GM12878 (cell line): ENCODE data around the gene CDKN3. TPM values are rescaled to one million over a fixed set of nuclear protein-coding genes. Genes with fewer than 3 reads are reported as not detected.
"Not testable (repeated sequence)": the region's sequence is repeated elsewhere in the genome, so short reads cannot be mapped to it uniquely, and the experiment has no call there.

ENCODE experiments used
- ATAC-seq: fragments of 200-7000 bp; cut with Tn5 transposase; 3 replicates; pipeline ENCODE4 v1.9.1; 2020; ENCODE audit warnings: mild to moderate bottlenecking, moderate library complexity
- BruUV-seq: library from RNA; stranded (reverse); fragments of 400-500 nt; replicated peaks from 2 replicates; lab custom pipeline; 2021; lab: Mats Ljungman, UMichigan
- CTCF ChIA-PET: fragments of 300-600 bp; sonication (Branson Sonifier 250); formaldehyde crosslinking; extraction: SDS; loops from one replicate; lab custom pipeline; 2021; ENCODE audit warnings: inconsistent platforms; lab: Yijun Ruan, JAX
- POLR2A ChIA-PET: fragments of 350-600 bp; formaldehyde crosslinking; extraction: SDS; loops from one replicate; lab custom pipeline; 2021; ENCODE audit warnings: inconsistent platforms; lab: Charles Lee
- RAD21 ChIA-PET: fragments of 300-600 bp; sonication (Branson Sonifier 250); formaldehyde crosslinking; loops from one replicate; lab custom pipeline; 2023; ENCODE audit warnings: antibody characterized with exemption; ENCODE audit not compliant: unreplicated experiment; lab: Charles Lee
- SMC1A ChIA-PET: fragments of 300-600 bp; sonication (Branson Sonifier 250); formaldehyde crosslinking; loops from one replicate; lab custom pipeline; 2023; ENCODE audit not compliant: unreplicated experiment, uncharacterized antibody; lab: Charles Lee
- DNase-seq: peaks from one replicate; pipeline ENCODE4 v3.0.0-alpha.2; 2011; ENCODE audit warnings: low read depth, low spot score
- FAIRE-seq: peaks from 3 replicates; lab custom pipeline; 2011; peaks lifted over from hg19 to GRCh38; lab: Jason Lieb, UNC
- H2AFZ ChIP-seq: 2 replicates; pipeline ENCODE4 v1.6.0; 2011; ENCODE audit warnings: low read depth, low read length, control low read depth; ENCODE audit not compliant: control insufficient read depth
- H3K27ac ChIP-seq: 2 replicates; pipeline ENCODE4 v1.5.1; 2011; ENCODE audit warnings: control low read depth; ENCODE audit not compliant: control insufficient read depth, insufficient read depth
- H3K27me3 ChIP-seq, 2 experiments: replicated peaks in 1 of 2; 2 replicates each; pipeline versions ENCODE4 v1.6.0 to v1.6.1; 2011; ENCODE audit warnings: low read length in 1 of 2; ENCODE audit not compliant: control insufficient read depth in 2 of 2, insufficient read depth in 2 of 2
- H3K36me3 ChIP-seq, 2 experiments: 2 replicates each; pipeline ENCODE4 v1.5.1; 2011; ENCODE audit warnings: low read length in 1 of 2; ENCODE audit not compliant: control insufficient read depth in 2 of 2, insufficient read depth in 2 of 2
- H3K4me1 ChIP-seq: 2 replicates; pipeline ENCODE4 v1.6.1; 2011; ENCODE audit warnings: mild to moderate bottlenecking, low read length, moderate library complexity, mixed read lengths; ENCODE audit not compliant: control insufficient read depth, insufficient read depth
- H3K4me2 ChIP-seq: 2 replicates; pipeline ENCODE4 v1.6.0; 2011; ENCODE audit warnings: control low read depth; ENCODE audit not compliant: control insufficient read depth, insufficient read depth
- H3K4me3 ChIP-seq: fragments of 200-600 bp; sonication (generic); 2 replicates; pipeline ENCODE4 v1.5.1; 2016
- H3K79me2 ChIP-seq: 2 replicates; pipeline ENCODE4 v1.6.0; 2011; ENCODE audit warnings: low read length; ENCODE audit not compliant: control insufficient read depth, insufficient read depth
- H3K9ac ChIP-seq: 2 replicates; pipeline ENCODE4 v1.8.0; 2011; ENCODE audit warnings: low read length, control low read depth, mixed read lengths; ENCODE audit not compliant: control insufficient read depth, insufficient read depth
- H3K9me3 ChIP-seq: replicated peaks from 3 replicates; pipeline ENCODE4 v1.5.1; 2011; ENCODE audit warnings: mild to moderate bottlenecking, low read length; ENCODE audit not compliant: control insufficient read depth, insufficient read depth
- H4K20me1 ChIP-seq: 2 replicates; pipeline ENCODE4 v1.6.0; 2011; ENCODE audit not compliant: control insufficient read depth, insufficient read depth
- ASH2L ChIP-seq: fragments of 300-600, 200-600 bp; sonication (generic); IDR thresholded peaks from 2 replicates; pipeline ENCODE4 v1.6.1; 2017; ENCODE audit warnings: low read depth, mild to moderate bottlenecking, borderline replicate concordance
- ESRRA ChIP-seq: IDR thresholded peaks from 2 replicates; pipeline ENCODE4 v1.6.1; 2012; ENCODE audit warnings: mild to moderate bottlenecking, low read length, improper control_type of control experiment
- ETV6 ChIP-seq, 2 experiments: fragments of 450-650 bp in 1 of 2; IDR thresholded peaks in 1 of 2; conservative IDR thresholded peaks in 1 of 2; 2 replicates each; pipeline ENCODE4 v1.6.1; 2014; ENCODE audit warnings: antibody characterized with exemption in 1 of 2, borderline replicate concordance in 1 of 2, low read depth in 1 of 2, mild to moderate bottlenecking in 1 of 2, moderate library complexity in 1 of 2
- EZH2 ChIP-seq: IDR thresholded peaks from 2 replicates; pipeline ENCODE4 v1.6.1; 2012; ENCODE audit warnings: low read depth, mild to moderate bottlenecking, control low read depth, inconsistent platforms, low read length, borderline replicate concordance; ENCODE audit not compliant: control insufficient read depth
- FOXM1 ChIP-seq: IDR thresholded peaks from 2 replicates; pipeline ENCODE4 v1.6.1; 2012; ENCODE audit warnings: low read depth, mild to moderate bottlenecking, inconsistent platforms, low read length, moderate library complexity
- GATAD2B ChIP-seq: fragments of 450-650 bp; conservative IDR thresholded peaks from 2 replicates; pipeline ENCODE4 v1.6.1; 2017; ENCODE audit warnings: low read depth, mild to moderate bottlenecking, moderate library complexity
- IKZF2 ChIP-seq, 2 experiments: fragments of 450-650 bp; IDR thresholded peaks; 2 replicates each; pipeline ENCODE4 v1.6.1; 2017; ENCODE audit warnings: mild to moderate bottlenecking in 2 of 2, moderate library complexity in 2 of 2
- LARP7 ChIP-seq: fragments of 450-650 bp; IDR thresholded peaks from 2 replicates; pipeline ENCODE4 v1.6.1; 2017; ENCODE audit warnings: mild to moderate bottlenecking
- PAX8 ChIP-seq: fragments of 450-650 bp; IDR thresholded peaks from 2 replicates; pipeline ENCODE4 v1.6.1; 2017; ENCODE audit warnings: mild to moderate bottlenecking, moderate library complexity
- POLR2AphosphoS2 ChIP-seq: IDR thresholded peaks from 2 replicates; pipeline ENCODE4 v1.6.1; 2011; ENCODE audit warnings: low read depth, mild to moderate bottlenecking, low read length, improper control_type of control experiment, moderate library complexity
- TARDBP ChIP-seq: IDR thresholded peaks from 2 replicates; pipeline ENCODE4 v1.6.1; 2016; ENCODE audit warnings: borderline replicate concordance
- TCF12 ChIP-seq: IDR thresholded peaks from 2 replicates; pipeline ENCODE4 v1.6.1; 2011; ENCODE audit warnings: low read depth, mild to moderate bottlenecking, low read length
- YY1 ChIP-seq: IDR thresholded peaks from 2 replicates; pipeline ENCODE4 v1.6.1; 2011; ENCODE audit warnings: low read depth, mild to moderate bottlenecking, low read length
- ZSCAN29 ChIP-seq: fragments of 450-650 bp; IDR thresholded peaks from 2 replicates; pipeline ENCODE4 v1.6.1; 2017; ENCODE audit warnings: mild to moderate bottlenecking, moderate library complexity
- WGBS: methylation state at CpG from one replicate; pipeline ENCODE4 v1.1.6; 2016; ENCODE audit warnings: low lambda C conversion rate; ENCODE audit not compliant: insufficient replicate concordance, insufficient coverage; ENCODE audit errors: missing lambda C conversion rate; 5-methylcytosine and 5-hydroxymethylcytosine counted together
- in situ Hi-C: fragments of 300-500 bp; cut with MboI; formaldehyde crosslinking; loops from 9 replicates; pipeline ENCODE4 v1.14.3; 2018; ENCODE audit warnings: mixed read lengths
- intact Hi-C: fragments of 100-400 bp; cut with micrococcal nuclease; formaldehyde crosslinking; loops from one replicate; pipeline ENCODE4 v1.14.2; 2022; ENCODE audit not compliant: unreplicated experiment
- polyA plus RNA-seq, 11 experiments: library from polyadenylated mRNA; depleted of rRNA in 4 of 11; unstranded in 6 of 11; stranded (reverse) in 5 of 11; fragments of >200 nt; fragmentation: Nextera tagmentation in 4 of 11; fragmentation: Illumina TruSeq in 1 of 11; extraction: Ambion mirVana in 4 of 11; extraction: Trizol in 1 of 11; gene quantifications; 1 replicate in 1 of 11; 2 replicates in 10 of 11; pipeline versions ENCODE4 v1.2.1 to v1.2.3, GENCODE V29; 2011 to 2016; ENCODE audit warnings: inconsistent platforms in 2 of 11, missing spikeins in 2 of 11, low read depth in 1 of 11
- total RNA-seq, 4 experiments: library from RNA; depleted of rRNA in 3 of 4; stranded (reverse); fragments of >200 nt in 3 of 4; fragmentation: Illumina TruSeq in 1 of 4; extraction: Trizol in 1 of 4; gene quantifications; 2 replicates each; pipeline versions ENCODE4 v1.2.1 to v1.2.3, GENCODE V29; 2013 to 2021
- TF ChIP-seq, protein P1 (sequence below): IDR thresholded peaks from 2 replicates; pipeline ENCODE4 v1.6.1; 2011; ENCODE audit warnings: low read depth, low read length, improper control_type of control experiment, borderline replicate concordance
- TF ChIP-seq, protein P2 (sequence below): IDR thresholded peaks from 2 replicates; pipeline ENCODE4 v1.6.1; 2012; ENCODE audit warnings: low read depth, low read length, improper control_type of control experiment

Gene CDKN3
- total and polyA plus RNA-seq, 10 of the 15 experiments (the other 5 are each of a cell fraction or from before 2014, with no cell fraction given): 54.9 to 197 (median 111) TPM

DNA sequence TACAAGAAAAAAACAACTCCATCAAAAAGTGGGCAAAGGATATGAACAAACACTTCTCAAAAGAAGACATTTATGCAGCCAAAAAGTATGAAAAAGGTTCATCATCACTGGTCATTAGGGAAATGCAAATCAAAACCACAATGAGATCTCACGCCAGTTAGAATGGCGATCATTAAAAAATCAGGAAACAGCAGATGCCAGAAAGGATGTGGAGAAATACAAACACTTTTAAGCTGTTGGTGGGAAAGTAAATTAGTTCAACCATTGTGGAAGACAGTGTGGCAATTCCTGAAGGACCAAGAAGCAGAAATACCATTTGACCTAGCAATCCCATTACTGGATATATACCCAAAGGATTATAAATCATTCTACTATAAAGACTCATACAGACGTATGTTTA, 16.2 kb upstream of the CDKN3 start:
- H3K79me2 ChIP-seq, POLR2A ChIA-PET, BruUV-seq, H3K4me1 ChIP-seq, H3K27me3 ChIP-seq, intact Hi-C loops, H3K9me3 ChIP-seq, DNase-seq, H3K4me2 ChIP-seq, FAIRE-seq, H3K9ac ChIP-seq, in situ Hi-C loops, RAD21 ChIA-PET, H3K4me3 ChIP-seq, ATAC-seq, H3K36me3 ChIP-seq, H3K27ac ChIP-seq, H2AFZ ChIP-seq, H4K20me1 ChIP-seq, SMC1A ChIA-PET: not testable (repeated sequence)
- CTCF ChIA-PET: interaction anchor here (0.7 kb wide), 1 partner anchor 19 kb away, joined by 3 read pairs; no protein-coding TSS in a partner anchor
- 32% methylated on average over 3 of the region's 3 CpGs for WGBS

DNA sequence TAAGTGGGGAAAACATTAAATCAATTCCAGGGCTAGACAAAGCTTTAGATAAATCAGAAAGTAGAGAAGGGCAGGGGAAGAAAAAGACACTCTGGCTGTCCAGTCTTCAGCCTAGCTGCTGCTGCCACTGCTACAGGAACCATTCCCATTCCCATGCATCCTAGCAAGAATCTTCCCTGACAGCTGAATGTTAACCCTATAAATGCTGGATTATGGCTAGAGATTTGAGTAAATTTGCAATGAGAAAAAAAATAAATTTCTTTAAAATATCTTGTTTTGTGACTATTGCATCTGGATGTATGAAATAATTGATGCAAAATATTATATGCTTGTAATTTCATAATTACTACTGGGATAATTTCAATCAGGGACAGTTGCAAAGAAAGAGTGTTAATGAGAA, 15.0 kb upstream of the CDKN3 start:
- Histone ChIP-seq H3K4me3 (no peak overlapping the region), H3K36me3 (no peaks in the 10 kb centered on the region), H4K20me1 (no peaks in the 10 kb centered on the region), H3K79me2 (no peaks in the 10 kb centered on the region), H3K9me3 (no peaks in the 10 kb centered on the region), H3K4me2 (no peak overlapping the region), H3K27ac (no peak overlapping the region), H3K4me1 (no peaks in the 10 kb centered on the region), H3K9ac (no peak overlapping the region), H2AFZ (no peak overlapping the region), H3K27me3 (no peaks in the 10 kb centered on the region; a peak in 1 of 4 replicates)
- no TSS peak for BruUV-seq
- ChIA-PET CTCF (interaction anchor here (0.9 to 1.3 kb wide), 2 partner anchors 13 to 39 kb away, joined by 3 read pairs; no protein-coding TSS in a partner anchor), POLR2A (no interaction called here), SMC1A (interaction anchor here (0.5 to 1.0 kb wide), 2 partner anchors 8 to 198 kb away, joined by 3 read pairs; no protein-coding TSS in a partner anchor), RAD21 (interaction anchor here (0.6 kb wide), 1 partner anchor 34 kb away, joined by 3 read pairs; no protein-coding TSS in a partner anchor)
- in situ Hi-C loops (no loop called here), intact Hi-C loops (no loop called here)
- FAIRE-seq (no peak), DNase-seq (no peak), ATAC-seq (no peak)
- TF ChIP-seq ESRRA (no peak), GATAD2B (no peak), IKZF2 (IDR thresholded peaks at IDR 0.05) (no peak), POLR2AphosphoS2 (no peak), FOXM1 (no peak), LARP7 (no peak), PAX8 (no peak), ETV6 (conservative IDR thresholded peaks at IDR 0.05 in 1 of 2, IDR thresholded peaks at IDR 0.05 in 1 of 2; ENCODE audit: borderline replicate concordance in 1 of 2, low read depth in 1 of 2) (no peak), EZH2 (no peak), YY1 (no peak), ZSCAN29 (no peak), ASH2L (no peak), TCF12 (no peak), TARDBP (no peak)
- TF ChIP-seq, protein P1, sequence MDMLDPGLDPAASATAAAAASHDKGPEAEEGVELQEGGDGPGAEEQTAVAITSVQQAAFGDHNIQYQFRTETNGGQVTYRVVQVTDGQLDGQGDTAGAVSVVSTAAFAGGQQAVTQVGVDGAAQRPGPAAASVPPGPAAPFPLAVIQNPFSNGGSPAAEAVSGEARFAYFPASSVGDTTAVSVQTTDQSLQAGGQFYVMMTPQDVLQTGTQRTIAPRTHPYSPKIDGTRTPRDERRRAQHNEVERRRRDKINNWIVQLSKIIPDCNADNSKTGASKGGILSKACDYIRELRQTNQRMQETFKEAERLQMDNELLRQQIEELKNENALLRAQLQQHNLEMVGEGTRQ: no peak
- TF ChIP-seq, protein P2, sequence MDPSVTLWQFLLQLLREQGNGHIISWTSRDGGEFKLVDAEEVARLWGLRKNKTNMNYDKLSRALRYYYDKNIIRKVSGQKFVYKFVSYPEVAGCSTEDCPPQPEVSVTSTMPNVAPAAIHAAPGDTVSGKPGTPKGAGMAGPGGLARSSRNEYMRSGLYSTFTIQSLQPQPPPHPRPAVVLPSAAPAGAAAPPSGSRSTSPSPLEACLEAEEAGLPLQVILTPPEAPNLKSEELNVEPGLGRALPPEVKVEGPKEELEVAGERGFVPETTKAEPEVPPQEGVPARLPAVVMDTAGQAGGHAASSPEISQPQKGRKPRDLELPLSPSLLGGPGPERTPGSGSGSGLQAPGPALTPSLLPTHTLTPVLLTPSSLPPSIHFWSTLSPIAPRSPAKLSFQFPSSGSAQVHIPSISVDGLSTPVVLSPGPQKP: no peak
